BLaER1 treated with 17β-estradiol and CSF1 and Interleukin-3, amounts not matched to agents 10 nM and 100 nM (cell line): ENCODE results near the gene DYNAP.

ENCODE experiments used
- H3K27ac ChIP-seq, 11 experiments: shearing (Covaris generic); formaldehyde crosslinking; 2 replicates each; pipeline ENCODE4 v1.8.1; 2022
- H3K27me3 ChIP-seq, 11 experiments: shearing (Covaris generic); formaldehyde crosslinking; 2 replicates each; pipeline ENCODE4 v1.8.1; 2022
- H3K36me3 ChIP-seq, 11 experiments: shearing (Covaris generic); formaldehyde crosslinking; 2 replicates each; pipeline ENCODE4 v1.8.1; 2022
- H3K4me1 ChIP-seq, 10 experiments: shearing (Covaris generic); formaldehyde crosslinking; 2 replicates each; pipeline ENCODE4 v1.8.1; 2022
- H3K4me2 ChIP-seq, 11 experiments: shearing (Covaris generic); formaldehyde crosslinking; 2 replicates each; pipeline ENCODE4 v1.8.1; 2022
- H3K4me3 ChIP-seq, 10 experiments: shearing (Covaris generic); formaldehyde crosslinking; 2 replicates each; pipeline ENCODE4 v1.8.1; 2022
- H3K9ac ChIP-seq, 11 experiments: shearing (Covaris generic); formaldehyde crosslinking; 2 replicates each; pipeline ENCODE4 v1.8.1; 2022
- H3K9me3 ChIP-seq, 11 experiments: shearing (Covaris generic); formaldehyde crosslinking; replicated peaks in 1 of 11; 2 replicates each; pipeline ENCODE4 v1.8.1; 2022
- H4K20me1 ChIP-seq, 11 experiments: shearing (Covaris generic); formaldehyde crosslinking; 2 replicates each; pipeline ENCODE4 v1.8.1; 2022
- Cebpa-rat ChIP-seq, 11 experiments: shearing (Covaris generic); IDR thresholded peaks; 2 replicates each; pipeline ENCODE4 v1.8.1; 2022

The DYNAP gene

DNA sequence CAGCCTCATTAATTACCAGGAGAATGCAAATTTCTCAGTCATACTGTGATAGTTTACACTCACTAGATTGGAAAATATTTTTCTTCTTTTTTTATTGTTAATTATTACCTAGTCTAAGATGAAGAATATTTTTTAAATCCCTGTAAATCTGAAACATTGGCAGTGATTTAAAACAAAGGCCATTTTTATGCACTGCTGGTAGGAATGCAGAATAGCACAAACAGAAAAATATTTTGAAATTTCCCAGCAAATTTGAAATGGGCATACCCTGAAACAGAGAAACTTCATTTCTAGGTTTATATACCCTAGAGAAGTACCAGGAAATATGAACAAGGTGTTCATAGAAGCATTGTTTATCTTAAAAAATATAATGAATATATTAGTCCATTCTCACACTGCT is 31.0 kb downstream of the DYNAP start:
- TF ChIP-seq Cebpa-rat (IDR thresholded peaks at IDR 0.05), result no peak
- Histone ChIP-seq H3K4me1 (peaks cover 0 to 2% (median 0%) of the 10 kb centered on the region in 10 experiments; a peak in 2 of 20 replicates), H3K4me2 (no peak overlapping the region), H4K20me1 (no peaks in the 10 kb centered on the region), H3K27ac (no peak overlapping the region), H3K9ac (no peak overlapping the region), H3K4me3 (no peak overlapping the region), H3K27me3 (no peaks in the 10 kb centered on the region), H3K9me3 (peaks cover 19 to 37% (median 27%) of the 10 kb centered on the region in 11 experiments), H3K36me3 (no peaks in the 10 kb centered on the region)

GRCh38 chr18:54626779-54627178 is 35.7 kb downstream of the DYNAP start:
- peaks cover 19 to 43% (median 31%) of the 10 kb centered on the region in 11 experiments for H3K9me3 ChIP-seq
- no peaks in the 10 kb centered on the region for H3K36me3 ChIP-seq
- no peaks in the 10 kb centered on the region for H4K20me1 ChIP-seq
- H3K4me1 ChIP-seq, result peaks cover 0 to 4% (median 0%) of the 10 kb centered on the region in 10 experiments; a peak in 1 of 20 replicates
- H3K27me3 ChIP-seq, result no peaks in the 10 kb centered on the region
- no peak overlapping the region for H3K4me2 ChIP-seq
- no peak overlapping the region for H3K4me3 ChIP-seq
- no peak for TF ChIP-seq Cebpa-rat (IDR thresholded peaks at IDR 0.05)
- no peak overlapping the region for H3K27ac ChIP-seq
- H3K9ac ChIP-seq, result no peak overlapping the region

GRCh38 chr18:54630963-54631362 is 39.9 kb downstream of the DYNAP start:
- TF ChIP-seq Cebpa-rat (IDR thresholded peaks at IDR 0.05), result no peak
- Histone ChIP-seq H3K4me2 (no peak overlapping the region), H3K36me3 (no peaks in the 10 kb centered on the region), H3K9me3 (peaks cover 7 to 17% (median 15%) of the 10 kb centered on the region in 11 experiments; a peak in 21 of 22 replicates), H3K4me3 (no peak overlapping the region), H3K4me1 (peaks cover 0 to 4% (median 0%) of the 10 kb centered on the region in 10 experiments; a peak in 1 of 20 replicates), H3K9ac (no peak overlapping the region), H3K27me3 (no peaks in the 10 kb centered on the region), H4K20me1 (no peaks in the 10 kb centered on the region), H3K27ac (no peak overlapping the region)

GRCh38 chr18:54636217-54636616 is 45.2 kb downstream of the DYNAP start:
- no peaks in the 10 kb centered on the region for H3K4me1 ChIP-seq
- H3K27me3 ChIP-seq, result no peaks in the 10 kb centered on the region
- no peaks in the 10 kb centered on the region for H3K9me3 ChIP-seq
- H3K4me3 ChIP-seq, result no peak overlapping the region
- no peak for TF ChIP-seq Cebpa-rat (IDR thresholded peaks at IDR 0.05)
- no peaks in the 10 kb centered on the region for H4K20me1 ChIP-seq
- H3K27ac ChIP-seq, result no peak overlapping the region
- no peak overlapping the region for H3K4me2 ChIP-seq
- no peak overlapping the region for H3K9ac ChIP-seq
- H3K36me3 ChIP-seq, result no peaks in the 10 kb centered on the region

- no peak overlapping the region for H3K27ac ChIP-seq
- H3K4me3 ChIP-seq, result no peak overlapping the region
- no peaks in the 10 kb centered on the region for H3K36me3 ChIP-seq
- no peak overlapping the region for H3K9ac ChIP-seq
- TF ChIP-seq Cebpa-rat (IDR thresholded peaks at IDR 0.05), result no peak
- no peak overlapping the region for H3K4me2 ChIP-seq
- no peaks in the 10 kb centered on the region for H3K4me1 ChIP-seq
- H3K9me3 ChIP-seq, result no peaks in the 10 kb centered on the region
- H3K27me3 ChIP-seq, result no peaks in the 10 kb centered on the region
- no peaks in the 10 kb centered on the region for H4K20me1 ChIP-seq
Observed at GRCh38 chr18:54641734-54642133, 50.7 kb downstream of the DYNAP start.

GRCh38 chr18:54647176-54647575 is 56.1 kb downstream of the DYNAP start:
- no peak for TF ChIP-seq Cebpa-rat (IDR thresholded peaks at IDR 0.05)

More at GRCh38 chr18:54647176-54647575, 56.1 kb downstream of the DYNAP start:
- Histone ChIP-seq H3K9ac (no peak overlapping the region), H3K4me1 (no peaks in the 10 kb centered on the region), H4K20me1 (no peaks in the 10 kb centered on the region), H3K4me2 (no peak overlapping the region), H3K27ac (no peak overlapping the region), H3K36me3 (no peaks in the 10 kb centered on the region), H3K9me3 (no peaks in the 10 kb centered on the region), H3K27me3 (no peaks in the 10 kb centered on the region), H3K4me3 (no peak overlapping the region)
